K562 (cell line): ENCODE results near the gene PAPSS2. TPM values are rescaled to one million over a fixed set of nuclear protein-coding genes. Genes with fewer than 3 reads are reported as not detected.

Source experiments
- ATAC-seq: fragments of 200-7000 bp; cut with Tn5 transposase; 3 replicates; pipeline ENCODE4 v1.9.1; 2020; ENCODE audit warnings: moderate library complexity
- BruUV-seq: library from RNA; stranded (reverse); fragments of 400-500 nt; replicated peaks from 2 replicates; lab custom pipeline; 2021; lab: Mats Ljungman, UMichigan
- CTCF ChIA-PET: fragments of 300-600 bp; formaldehyde crosslinking; extraction: SDS; loops from one replicate; lab custom pipeline; 2021; ENCODE audit warnings: low intra/inter-chr PET ratio; lab: Yijun Ruan, JAX
- POLR2A ChIA-PET: fragments of 300-600, 350-650 bp; sonication (Branson Sonifier 250); formaldehyde crosslinking; extraction: SDS; loops from one replicate; lab custom pipeline; 2021; ENCODE audit warnings: antibody characterized with exemption, inconsistent platforms; lab: Yijun Ruan, JAX
- DNase-seq, 4 experiments: peaks; one replicate each; pipeline versions ENCODE4 v3.0.0 to v3.0.0-alpha.2; 2011 to 2018; ENCODE audit warnings: low spot score in 3 of 4, mixed read lengths in 3 of 4; ENCODE audit errors: extremely low read depth in 1 of 4
- FAIRE-seq: peaks from 2 replicates; lab custom pipeline; 2011; peaks lifted over from hg19 to GRCh38; lab: Jason Lieb, UNC
- H2AFZ ChIP-seq: 2 replicates; pipeline ENCODE4 v1.6.0; 2011; ENCODE audit warnings: low read depth, low read length, control low read depth, inconsistent platforms
- H3K27ac ChIP-seq: fragments of 200-600 bp; 3 replicates; pipeline ENCODE4 v1.8.0; 2011; ENCODE audit warnings: low read depth, mild to moderate bottlenecking, control low read depth, inconsistent platforms, low read length, moderate library complexity, mixed read lengths; ENCODE audit errors: extremely low read depth
- H3K27me3 ChIP-seq, 2 experiments: fragments of 300-600 bp in 1 of 2; 2 replicates in 1 of 2; 3 replicates in 1 of 2; pipeline versions ENCODE4 v1.6.0 to v1.8.0; 2011; ENCODE audit warnings: inconsistent platforms in 2 of 2, low read length in 2 of 2, mild to moderate bottlenecking in 1 of 2, mixed read lengths in 1 of 2, moderate library complexity in 1 of 2; ENCODE audit not compliant: control insufficient read depth in 2 of 2, insufficient read depth in 2 of 2
- H3K36me3 ChIP-seq: fragments of 300-600 bp; 3 replicates; pipeline ENCODE4 v1.8.0; 2011; ENCODE audit warnings: mild to moderate bottlenecking, low read length, inconsistent platforms; ENCODE audit not compliant: control insufficient read depth, insufficient read depth
- H3K4me1 ChIP-seq, 2 experiments: fragments of 200-600 bp in 1 of 2; replicated peaks in 1 of 2; 2 replicates in 1 of 2; 3 replicates in 1 of 2; pipeline versions ENCODE4 v1.5.1 to v1.8.0; 2011; ENCODE audit warnings: inconsistent platforms in 2 of 2, low read length in 2 of 2, mild to moderate bottlenecking in 1 of 2, mixed read lengths in 1 of 2, moderate library complexity in 1 of 2; ENCODE audit not compliant: control insufficient read depth in 2 of 2, insufficient read depth in 2 of 2
- H3K4me2 ChIP-seq: 2 replicates; pipeline ENCODE4 v1.6.1; 2011; ENCODE audit warnings: low read length, control low read depth, inconsistent platforms, mixed read lengths; ENCODE audit not compliant: insufficient read depth
- H3K4me3 ChIP-seq: fragments of 200-600 bp; sonication (generic), shearing (Covaris generic); 2 replicates; pipeline ENCODE4 v1.5.1; 2016; ENCODE audit warnings: control low read depth, inconsistent platforms
- H3K79me2 ChIP-seq: fragments of 200-600 bp; 3 replicates; pipeline ENCODE4 v1.8.0; 2011; ENCODE audit warnings: low read length, inconsistent platforms; ENCODE audit not compliant: control insufficient read depth, insufficient read depth
- H3K9ac ChIP-seq, 2 experiments: 2 replicates each; pipeline versions ENCODE4 v1.6.0 to v1.6.1; 2011; ENCODE audit warnings: low read depth in 2 of 2, low read length in 2 of 2, control low read depth in 1 of 2, inconsistent platforms in 1 of 2, mild to moderate bottlenecking in 1 of 2, mixed read lengths in 1 of 2; ENCODE audit not compliant: insufficient read depth in 1 of 2
- H3K9me1 ChIP-seq: one replicate; pipeline ENCODE4 v1.6.0; 2011; ENCODE audit warnings: inconsistent platforms, mild to moderate bottlenecking, low read length, moderate library complexity; ENCODE audit not compliant: control insufficient read depth, insufficient read depth
- H3K9me3 ChIP-seq: replicated peaks from 2 replicates; pipeline ENCODE4 v1.5.1; 2011; ENCODE audit warnings: low read depth, low read length, inconsistent platforms; ENCODE audit not compliant: control insufficient read depth, insufficient read depth
- H4K20me1 ChIP-seq: replicated peaks from 2 replicates; pipeline ENCODE4 v1.6.1; 2011; ENCODE audit warnings: low read length, inconsistent platforms, mixed read lengths; ENCODE audit not compliant: control insufficient read depth, insufficient read depth
- FOXP1 ChIP-seq: sonication (generic); formaldehyde crosslinking; IDR thresholded peaks from 2 replicates; pipeline ENCODE4 v1.8.0; 2022; ENCODE audit warnings: mild to moderate bottlenecking, missing genetic modification reagents
- TCFL5 ChIP-seq: fragments of 250-450 bp; sonication (Bioruptor Pico); conservative IDR thresholded peaks from 2 replicates; pipeline ENCODE4 v1.6.1; 2021; ENCODE audit warnings: mild to moderate bottlenecking, moderate library complexity, matching md5 sums
- WGBS: fragments of 100-300 bp; shearing (Covaris generic); methylation state at CpG from one replicate; pipeline ENCODE4 v1.1.6; 2016; ENCODE audit warnings: low coverage, mixed read lengths; ENCODE audit not compliant: insufficient coverage; ENCODE audit errors: missing lambda C conversion rate; 5-methylcytosine and 5-hydroxymethylcytosine counted together
- in situ Hi-C: fragments of 300-500 bp; cut with MboI; formaldehyde crosslinking; loops from 4 replicates; pipeline ENCODE4 v1.15.0; 2018; ENCODE audit warnings: inconsistent platforms, mixed read lengths
- intact Hi-C: fragments of 100-400 bp; cut with micrococcal nuclease; formaldehyde crosslinking; loops from 2 replicates; pipeline ENCODE4 v1.14.2; 2022
- polyA plus RNA-seq, 8 experiments: library from polyadenylated mRNA; depleted of rRNA in 4 of 8; stranded (reverse) in 5 of 8; unstranded in 3 of 8; fragments of >200 nt; fragmentation: Nextera tagmentation in 2 of 8; fragmentation: Illumina TruSeq in 1 of 8; extraction: Ambion mirVana in 2 of 8; extraction: Trizol in 1 of 8; gene quantifications; 2 replicates each; pipeline versions ENCODE4 v1.2.1 to v1.2.3, GENCODE V29; 2011 to 2014; ENCODE audit warnings: inconsistent platforms in 1 of 8, missing spikeins in 1 of 8
- total RNA-seq, 7 experiments: library from RNA; depleted of rRNA in 6 of 7; stranded (reverse); fragments of >200 nt in 6 of 7; fragmentation: Illumina TruSeq in 2 of 7; extraction: Trizol in 2 of 7; gene quantifications; 2 replicates each; pipeline versions ENCODE4 v1.2.1 to v1.2.3, GENCODE V29; 2011 to 2021; ENCODE audit warnings: low replicate concordance in 1 of 7
- TF ChIP-seq, protein P1 (sequence below): fragments of 450-650 bp; conservative IDR thresholded peaks from 2 replicates; pipeline ENCODE4 v1.6.1; 2016; ENCODE audit warnings: missing genetic modification characterization, low read depth, mild to moderate bottlenecking, missing compliant biosample characterization, moderate library complexity
- TF ChIP-seq, protein P2 (sequence below): fragments of 250-450 bp; sonication (Bioruptor Pico); IDR thresholded peaks from 2 replicates; pipeline ENCODE4 v1.5.1; 2021; ENCODE audit warnings: mild to moderate bottlenecking

Gene PAPSS2
- total and polyA plus RNA-seq, 9 of the 15 experiments (the other 6 are each of a cell fraction or from before 2014, with no cell fraction given), result 0.01 to 0.29 TPM; not detected in 7

DNA sequence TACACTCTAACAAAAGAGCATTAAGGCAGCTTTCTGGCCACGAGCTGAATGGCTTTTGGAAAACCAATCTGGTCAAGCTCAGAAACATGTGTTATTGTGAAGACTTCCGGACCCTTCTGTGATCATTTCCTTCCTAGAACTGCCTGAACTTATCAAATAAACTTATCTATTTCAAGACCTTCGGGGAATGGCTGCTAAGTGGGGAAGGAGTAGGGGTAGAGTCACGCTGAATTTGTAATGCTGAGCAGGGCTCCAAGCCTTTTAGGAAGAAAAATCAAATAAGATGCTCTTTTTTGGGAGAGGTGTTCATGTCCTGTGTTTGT, 56.6 kb downstream of the PAPSS2 start:
- H3K9ac ChIP-seq, result no peak overlapping the region
- no peaks in the 10 kb centered on the region; a peak in 1 of 5 replicates for H3K4me1 ChIP-seq
- H3K4me2 ChIP-seq, result no peak overlapping the region
- H3K27me3 ChIP-seq, result peaks cover 4 to 6% of the 10 kb centered on the region in 2 experiments; a peak in 4 of 5 replicates
- ATAC-seq, result no peak
- POLR2A ChIA-PET, result no interaction called here
- H3K4me3 ChIP-seq, result no peak overlapping the region
- CTCF ChIA-PET, result no interaction called here
- TF ChIP-seq FOXP1 (CRISPR knock-in tag), result no peak
- TF ChIP-seq, protein P1, sequence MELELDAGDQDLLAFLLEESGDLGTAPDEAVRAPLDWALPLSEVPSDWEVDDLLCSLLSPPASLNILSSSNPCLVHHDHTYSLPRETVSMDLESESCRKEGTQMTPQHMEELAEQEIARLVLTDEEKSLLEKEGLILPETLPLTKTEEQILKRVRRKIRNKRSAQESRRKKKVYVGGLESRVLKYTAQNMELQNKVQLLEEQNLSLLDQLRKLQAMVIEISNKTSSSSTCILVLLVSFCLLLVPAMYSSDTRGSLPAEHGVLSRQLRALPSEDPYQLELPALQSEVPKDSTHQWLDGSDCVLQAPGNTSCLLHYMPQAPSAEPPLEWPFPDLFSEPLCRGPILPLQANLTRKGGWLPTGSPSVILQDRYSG (tag), result no peak
- no peak for TF ChIP-seq TCFL5 (CRISPR knock-in tag)
- TF ChIP-seq, protein P2, sequence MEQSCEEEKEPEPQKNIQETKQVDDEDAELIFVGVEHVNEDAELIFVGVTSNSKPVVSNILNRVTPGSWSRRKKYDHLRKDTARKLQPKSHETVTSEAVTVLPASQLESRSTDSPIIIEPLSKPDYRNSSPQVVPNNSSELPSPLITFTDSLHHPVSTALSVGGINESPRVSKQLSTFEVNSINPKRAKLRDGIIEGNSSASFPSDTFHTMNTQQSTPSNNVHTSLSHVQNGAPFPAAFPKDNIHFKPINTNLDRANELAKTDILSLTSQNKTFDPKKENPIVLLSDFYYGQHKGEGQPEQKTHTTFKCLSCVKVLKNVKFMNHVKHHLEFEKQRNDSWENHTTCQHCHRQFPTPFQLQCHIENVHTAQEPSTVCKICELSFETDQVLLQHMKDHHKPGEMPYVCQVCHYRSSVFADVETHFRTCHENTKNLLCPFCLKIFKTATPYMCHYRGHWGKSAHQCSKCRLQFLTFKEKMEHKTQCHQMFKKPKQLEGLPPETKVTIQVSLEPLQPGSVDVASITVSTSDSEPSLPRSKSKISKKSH, result no peak
- no peak for DNase-seq
- no peak overlapping the region for H2AFZ ChIP-seq
- H3K9me1 ChIP-seq, result no peaks in the 10 kb centered on the region
- no TSS peak for BruUV-seq
- intact Hi-C loops, result no loop called here
- no peak overlapping the region for H3K27ac ChIP-seq
- in situ Hi-C loops, result no loop called here
- no peaks in the 10 kb centered on the region for H3K36me3 ChIP-seq
- WGBS, result 4% methylated on average over 4 of the region's 4 CpGs
- no peak for FAIRE-seq
- H4K20me1 ChIP-seq, result no peaks in the 10 kb centered on the region
- H3K9me3 ChIP-seq, result no peaks in the 10 kb centered on the region
- no peaks in the 10 kb centered on the region for H3K79me2 ChIP-seq
